Measurements from ENCODE around the gene KLRC4.
"Not testable (repeated sequence)": the region's sequence is repeated elsewhere in the genome, so short reads cannot be mapped to it uniquely, and the experiment has no call there.

Gene KLRC4, protein sequence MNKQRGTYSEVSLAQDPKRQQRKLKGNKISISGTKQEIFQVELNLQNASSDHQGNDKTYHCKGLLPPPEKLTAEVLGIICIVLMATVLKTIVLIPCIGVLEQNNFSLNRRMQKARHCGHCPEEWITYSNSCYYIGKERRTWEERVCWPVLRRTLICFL

DNA sequence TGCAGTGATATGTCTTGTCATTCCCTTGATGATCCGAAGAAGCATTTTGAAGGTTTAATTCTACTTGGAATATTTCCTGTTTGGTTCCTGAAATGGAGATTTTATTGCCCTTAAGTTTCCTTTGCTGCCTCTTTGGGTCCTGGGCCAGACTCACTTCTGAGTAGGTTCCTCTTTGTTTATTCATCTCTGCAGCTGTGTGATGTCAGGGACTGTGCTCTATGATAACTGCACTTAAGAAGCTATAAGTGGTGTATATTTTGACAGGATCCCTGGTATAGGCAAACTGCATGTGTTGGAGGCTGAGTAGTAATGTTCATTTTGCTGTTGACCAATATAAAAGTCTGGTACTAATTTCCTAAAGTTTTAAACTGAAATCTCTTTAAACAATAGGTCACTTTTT is at the start of gene KLRC4:
TSS of gene KLRC4 (minus strand) at position 366 of the 400 bp plus-strand sequence. CDS start at position 184, 182 bp downstream.
- peak; percentile 2 to 10 for DNase-seq

DNA sequence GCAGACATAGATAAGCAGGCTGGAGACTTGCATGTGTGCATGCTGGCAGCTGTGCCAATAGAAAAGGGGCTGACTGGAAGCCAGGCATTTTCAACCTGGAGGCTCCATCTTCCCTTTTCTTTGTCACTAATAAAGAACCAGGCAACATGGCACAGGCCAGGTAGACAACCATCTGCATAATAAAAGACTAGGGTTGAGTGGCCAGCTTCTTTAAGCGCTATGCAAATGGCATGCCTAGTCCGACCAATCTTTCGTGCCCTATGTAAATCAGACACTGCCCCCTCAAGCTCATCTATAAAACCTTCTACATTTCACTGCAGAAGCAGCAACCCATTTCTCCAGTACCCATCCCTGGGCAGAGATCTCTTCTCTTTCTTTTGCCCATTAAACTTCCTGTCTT is 48.2 kb upstream of the KLRC4 start:
- no peak for DNase-seq

DNA sequence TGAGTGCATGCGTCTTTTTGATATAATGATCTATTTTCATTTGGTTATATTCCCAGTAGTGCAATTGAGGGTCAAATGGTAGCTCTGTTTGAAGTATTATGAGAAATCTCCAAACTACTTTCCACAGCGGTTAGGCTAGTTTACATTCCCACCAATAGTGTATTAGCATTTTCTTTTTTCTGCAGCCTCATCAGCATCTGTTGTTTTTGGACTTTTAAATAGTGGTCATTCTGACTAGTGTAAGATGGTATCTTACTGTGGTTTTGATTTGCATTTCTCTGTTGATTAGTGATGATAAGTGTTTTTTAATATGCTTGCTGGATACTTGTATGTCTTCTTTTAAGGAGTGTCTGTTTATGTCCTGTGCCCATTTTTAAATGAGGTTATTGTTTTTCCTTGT is 47.3 kb upstream of the KLRC4 start:
- DNase-seq: no peak

DNA sequence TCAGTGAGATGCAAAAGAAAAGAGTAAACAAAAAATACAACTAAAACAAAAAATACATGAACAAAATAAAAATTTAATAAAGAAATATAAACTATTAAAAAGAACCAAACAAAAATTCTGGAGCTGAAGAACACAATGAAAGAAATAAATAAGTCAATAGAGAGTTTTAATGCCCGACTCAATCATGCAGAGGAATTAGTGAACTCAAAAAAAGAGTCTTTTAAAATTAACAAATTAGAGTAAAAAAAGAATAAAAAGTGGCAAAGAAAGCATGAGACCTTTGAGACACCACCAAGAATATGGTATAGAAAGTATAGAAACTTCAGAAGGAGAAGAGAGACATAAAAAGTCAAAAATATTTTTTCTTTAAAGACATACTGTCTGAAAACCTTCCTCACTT is 46.2 kb upstream of the KLRC4 start:
- DNase-seq: no peak

DNA sequence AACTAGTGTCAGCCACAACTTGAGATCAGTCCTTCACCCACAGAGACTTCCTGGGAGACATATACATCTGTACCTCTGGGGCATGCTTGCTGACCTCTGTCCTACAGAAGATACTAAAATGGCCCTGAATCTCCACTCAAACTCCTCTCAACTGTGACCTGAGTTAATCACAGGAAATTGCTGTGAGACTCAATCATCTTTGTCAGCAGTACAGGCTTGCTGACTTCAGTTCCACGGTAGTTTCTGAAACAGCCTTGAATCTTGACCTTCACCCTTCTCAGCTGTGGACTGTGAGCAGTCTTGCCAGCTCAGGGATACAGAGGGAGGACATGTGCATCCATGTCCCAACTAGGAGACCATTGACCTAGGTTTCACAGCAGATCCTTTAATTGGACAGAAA is 45.0 kb upstream of the KLRC4 start:
- no peak for DNase-seq

DNA sequence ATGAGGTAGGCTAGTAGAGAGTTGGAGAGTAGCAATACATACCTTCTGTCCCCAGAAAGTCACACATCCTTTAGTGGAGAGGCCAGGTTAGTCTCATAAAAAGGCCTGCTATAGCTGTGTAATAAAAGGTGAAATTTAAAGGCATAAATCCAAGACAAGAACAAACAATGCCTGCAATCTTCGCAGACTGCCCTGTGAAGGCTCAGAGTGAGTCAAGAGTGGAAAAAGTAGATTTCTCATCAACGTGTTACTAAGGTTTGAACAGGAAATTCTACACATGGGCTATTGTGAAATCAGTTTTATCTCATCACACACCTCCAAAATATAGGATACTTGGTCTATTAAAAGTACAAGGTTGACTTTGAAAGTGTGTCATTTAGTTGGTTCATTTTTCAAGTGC is 43.6 kb upstream of the KLRC4 start, which contains the start of gene KLRC1:
TSS of gene KLRC1 (minus strand) at position 222 of the 400 bp plus-strand sequence. CDS start 2,221 bp downstream, outside the sequence.
- DNase-seq: no peak

DNA sequence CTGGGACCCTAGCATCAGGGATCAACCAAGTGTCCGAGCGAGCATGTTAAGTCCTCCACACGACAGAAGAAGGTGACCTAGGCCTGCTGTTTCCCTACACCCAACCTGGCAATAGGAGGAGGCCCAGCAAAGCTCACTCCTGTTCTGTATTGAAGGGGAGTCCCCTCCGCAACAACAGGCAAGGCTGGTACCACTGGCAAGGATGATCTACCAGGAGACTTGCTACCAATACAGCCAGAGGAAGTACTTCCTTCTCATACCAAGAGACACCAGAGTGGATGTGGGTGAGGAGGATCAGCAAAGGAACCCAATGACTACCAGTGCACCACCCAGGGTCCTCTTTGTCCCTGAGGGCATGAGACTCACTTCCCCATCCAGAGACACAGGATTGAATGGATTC is 38.7 kb upstream of the KLRC4 start:
- no peak for DNase-seq

DNA sequence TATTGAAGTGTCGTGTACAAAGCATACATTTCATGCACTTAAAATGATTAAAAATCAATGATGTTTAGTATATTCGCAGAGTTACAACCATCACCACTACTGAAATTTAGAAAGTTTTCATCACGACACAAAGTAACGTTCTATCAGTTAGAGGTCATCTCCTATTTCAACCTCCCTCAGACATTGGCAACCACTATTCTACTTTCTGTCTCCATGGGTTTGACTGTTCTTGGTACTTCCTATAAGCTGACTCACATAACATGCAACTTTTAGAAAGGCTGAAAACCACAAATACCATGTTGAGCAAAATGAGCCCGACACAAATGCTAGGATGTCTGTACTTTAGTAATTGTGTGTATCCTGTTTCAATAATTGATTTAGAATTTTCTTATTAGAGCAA is 36.5 kb upstream of the KLRC4 start:
- peak in 1 of 2 experiments; percentile 1 for DNase-seq

DNA sequence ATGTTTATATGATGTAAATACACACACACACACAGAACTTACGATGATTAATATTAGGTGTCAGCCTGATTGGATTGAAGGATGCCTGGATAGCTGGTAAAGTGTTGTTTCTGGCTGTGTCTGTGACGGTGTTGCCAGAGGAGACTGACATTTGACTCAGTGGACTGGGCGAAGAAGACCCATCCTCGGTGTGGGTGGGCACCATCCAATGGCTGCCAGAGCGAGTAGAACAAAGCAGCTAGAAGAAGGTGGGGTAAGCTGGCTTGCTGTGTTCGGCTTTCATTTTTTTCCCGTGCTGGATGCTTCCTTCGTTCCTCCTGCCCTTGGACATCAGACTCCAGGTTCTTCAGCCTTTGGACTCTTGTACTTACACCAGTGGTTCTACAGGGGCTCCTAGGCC is 31.6 kb upstream of the KLRC4 start:
- not testable (repeated sequence) for DNase-seq

DNA sequence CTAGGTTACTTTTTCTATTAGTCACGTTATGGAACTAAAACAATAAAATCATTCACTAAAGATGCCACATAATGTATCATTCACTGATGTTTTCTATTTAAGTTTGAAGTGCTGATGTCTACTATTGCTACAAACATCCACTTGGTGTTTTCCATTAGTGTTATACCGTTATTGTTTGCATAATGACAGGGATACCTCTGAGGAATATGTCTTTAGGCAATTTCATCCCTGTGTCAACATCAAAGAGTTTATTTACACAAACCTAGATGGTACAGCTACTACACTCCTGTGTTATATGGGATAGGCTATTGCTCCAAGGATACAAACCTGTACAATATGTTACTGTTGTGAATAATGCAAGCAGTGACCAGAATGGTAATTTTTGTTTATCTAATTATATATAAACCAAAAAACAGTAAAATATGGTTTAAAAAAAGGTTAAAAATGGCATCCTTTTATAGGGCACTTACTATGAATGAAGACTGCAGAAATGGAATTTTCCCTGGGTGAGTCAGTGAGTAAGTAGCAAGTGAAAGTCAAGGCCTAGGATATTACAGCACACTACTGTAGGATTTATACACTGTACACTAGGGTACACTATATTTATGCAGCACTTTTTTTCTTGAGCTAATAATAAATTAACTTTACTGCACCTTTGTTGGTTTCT is 30.2 kb upstream of the KLRC4 start:
- not testable (repeated sequence) for DNase-seq

DNA sequence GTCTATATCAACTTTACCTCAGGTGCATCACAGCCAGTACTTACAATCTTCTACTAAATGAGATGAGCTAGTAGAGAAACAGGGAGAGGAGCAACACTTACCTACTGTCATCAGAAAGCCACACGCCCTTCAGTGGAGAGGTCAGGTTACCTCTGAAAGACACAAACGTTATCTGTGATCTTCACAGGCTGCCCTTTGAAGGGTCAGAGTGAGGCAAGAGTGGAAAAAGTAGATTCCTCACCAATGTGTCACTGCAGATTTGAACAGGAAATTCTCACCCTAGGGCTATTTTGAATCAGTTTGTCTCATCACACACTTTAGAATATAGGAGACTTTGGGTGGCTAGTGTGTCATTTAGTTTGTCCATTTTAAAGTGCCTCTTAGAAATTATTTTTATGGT is 28.0 kb upstream of the KLRC4 start:
- DNase-seq: not testable (repeated sequence)

DNA sequence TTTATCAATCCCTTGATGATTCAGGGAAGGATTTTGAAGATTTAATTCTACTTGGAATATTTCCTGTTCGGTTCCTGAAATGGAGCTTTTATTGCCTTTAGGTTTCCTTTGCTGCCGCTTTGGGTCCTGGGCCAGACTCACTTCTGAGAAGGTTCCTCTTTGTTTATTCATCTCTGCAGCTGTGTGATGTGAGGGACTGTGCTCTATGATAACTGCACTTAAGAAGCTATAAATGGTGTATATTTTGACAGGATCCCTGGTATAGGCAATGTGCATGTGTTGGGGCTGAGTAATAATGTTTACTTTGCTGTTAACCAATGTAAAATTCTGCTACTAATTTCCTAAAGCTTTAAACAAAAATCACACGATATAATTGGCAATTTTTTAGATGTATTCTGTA is 26.3 kb upstream of the KLRC4 start, which contains the start of gene KLRC2:
TSS of gene KLRC2 (minus strand) at position 195 of the 400 bp plus-strand sequence. CDS start at position 171, 24 bp downstream.
- peak; percentile 18 to 31 for DNase-seq

DNA sequence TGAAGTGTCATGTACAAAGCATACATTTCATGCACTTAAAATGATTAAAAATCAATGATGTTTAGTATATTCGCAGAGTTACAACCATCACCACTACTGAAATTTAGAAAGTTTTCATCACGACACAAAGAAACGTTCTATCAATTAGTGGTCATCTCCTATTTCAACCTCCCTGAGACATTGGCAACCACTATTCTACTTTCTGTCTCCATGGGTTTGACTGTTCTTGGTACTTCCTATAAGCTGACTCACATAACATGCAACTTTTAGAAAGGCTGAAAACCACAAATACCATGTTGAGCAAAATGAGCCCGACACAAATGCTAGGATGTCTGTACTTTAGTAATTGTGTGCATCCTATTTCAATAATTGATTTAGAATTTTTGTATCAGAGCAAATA is 21.1 kb upstream of the KLRC4 start:
- DNase-seq: not testable (repeated sequence)

DNA sequence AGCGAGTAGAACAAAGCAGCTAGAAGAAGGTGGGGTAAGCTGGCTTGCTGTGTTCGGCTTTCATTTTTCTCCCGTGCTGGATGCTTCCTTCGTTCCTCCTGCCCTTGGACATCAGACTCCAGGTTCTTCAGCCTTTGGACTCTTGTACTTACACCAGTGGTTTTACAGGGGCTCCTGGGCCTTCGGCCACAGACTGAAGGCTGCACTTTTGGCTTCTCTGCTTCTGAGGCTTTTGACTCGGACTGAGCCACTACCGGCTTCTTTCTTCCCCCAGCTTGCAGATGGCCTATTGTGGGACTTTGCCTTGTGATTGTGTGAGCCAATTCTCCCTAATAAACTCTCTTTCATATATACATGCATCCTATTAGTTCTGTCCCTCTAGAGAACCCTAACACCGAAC is 16.4 kb upstream of the KLRC4 start:
- DNase-seq: not testable (repeated sequence)

DNA sequence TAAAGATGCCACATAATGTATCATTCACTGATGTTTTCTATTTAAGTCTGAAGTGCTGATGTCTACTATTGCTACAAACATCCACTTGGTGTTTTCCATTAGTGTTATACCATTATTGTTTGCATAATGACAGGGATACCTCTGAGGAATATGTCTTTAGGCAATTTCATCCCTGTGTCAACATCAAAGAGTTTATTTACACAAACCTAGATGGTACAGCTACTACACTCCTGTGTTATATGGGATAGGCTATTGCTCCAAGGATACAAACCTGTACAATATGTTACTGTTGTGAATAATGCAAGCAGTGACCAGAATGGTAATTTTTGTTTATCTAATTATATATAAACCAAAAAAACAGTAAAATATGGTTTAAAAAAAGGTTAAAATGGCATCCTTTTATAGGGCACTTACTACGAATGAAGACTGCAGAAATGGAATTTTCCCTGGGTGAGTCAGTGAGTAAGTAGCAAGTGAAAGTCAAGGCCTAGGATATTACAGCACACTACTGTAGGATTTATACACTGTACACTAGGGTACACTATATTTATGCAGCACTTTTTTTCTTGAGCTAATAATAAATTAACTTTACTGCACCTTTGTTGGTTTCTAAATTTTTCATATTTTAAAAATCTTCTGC is 14.8 kb upstream of the KLRC4 start:
- not testable (repeated sequence) for DNase-seq

DNA sequence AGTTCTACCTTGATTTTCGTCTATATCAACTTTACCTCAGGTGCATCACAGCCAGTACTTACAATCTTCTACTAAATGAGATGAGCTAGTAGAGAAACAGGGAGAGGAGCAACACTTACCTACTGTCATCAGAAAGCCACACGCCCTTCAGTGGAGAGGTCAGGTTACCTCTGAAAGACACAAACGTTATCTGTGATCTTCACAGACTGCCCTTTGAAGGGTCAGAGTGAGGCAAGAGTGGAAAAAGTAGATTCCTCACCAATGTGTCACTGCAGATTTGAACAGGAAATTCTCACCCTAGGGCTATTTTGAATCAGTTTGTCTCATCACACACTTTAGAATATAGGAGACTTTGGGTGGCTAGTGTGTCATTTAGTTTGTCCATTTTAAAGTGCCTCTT is 12.6 kb upstream of the KLRC4 start:
- DNase-seq: not testable (repeated sequence)

DNA sequence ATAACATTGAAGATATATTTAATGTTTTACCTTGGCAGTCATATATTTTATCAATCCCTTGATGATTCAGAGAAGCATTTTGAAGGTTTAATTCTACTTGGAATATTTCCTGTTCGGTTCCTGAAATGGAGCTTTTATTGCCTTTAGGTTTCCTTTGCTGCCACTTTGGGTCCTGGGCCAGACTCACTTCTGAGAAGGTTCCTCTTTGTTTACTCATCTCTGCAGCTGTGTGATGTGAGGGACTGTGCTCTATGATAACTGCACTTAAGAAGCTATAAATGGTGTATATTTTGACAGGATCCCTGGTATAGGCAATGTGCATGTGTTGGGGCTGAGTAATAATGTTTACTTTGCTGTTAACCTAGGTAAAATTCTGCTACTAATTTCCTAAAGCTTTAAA is 10.8 kb upstream of the KLRC4 start, which contains the start of gene KLRC3:
TSS of gene KLRC3 (minus strand) at position 262 of the 400 bp plus-strand sequence. CDS start at position 217, 45 bp downstream.
- not testable (repeated sequence) for DNase-seq

DNA sequence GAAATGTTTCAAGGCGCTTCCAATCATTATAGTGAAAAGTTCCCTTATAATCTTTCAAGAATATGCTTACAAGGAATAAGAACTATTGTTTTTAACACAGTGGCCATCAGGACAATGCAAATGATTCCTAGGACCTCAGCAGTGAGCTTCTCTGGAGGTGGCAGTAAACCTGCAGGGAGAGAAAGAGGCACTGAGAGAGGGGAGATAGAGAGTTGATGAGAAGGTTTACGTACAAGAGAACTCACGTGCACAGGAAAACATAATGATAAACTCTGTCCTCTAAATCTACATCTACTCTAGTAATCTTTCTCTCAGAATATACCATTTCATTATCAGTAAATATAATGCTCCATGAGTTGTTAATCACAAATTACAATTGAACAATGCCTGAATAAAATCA is 715 bp downstream of the KLRC4 start:
- DNase-seq: no peak

DNA sequence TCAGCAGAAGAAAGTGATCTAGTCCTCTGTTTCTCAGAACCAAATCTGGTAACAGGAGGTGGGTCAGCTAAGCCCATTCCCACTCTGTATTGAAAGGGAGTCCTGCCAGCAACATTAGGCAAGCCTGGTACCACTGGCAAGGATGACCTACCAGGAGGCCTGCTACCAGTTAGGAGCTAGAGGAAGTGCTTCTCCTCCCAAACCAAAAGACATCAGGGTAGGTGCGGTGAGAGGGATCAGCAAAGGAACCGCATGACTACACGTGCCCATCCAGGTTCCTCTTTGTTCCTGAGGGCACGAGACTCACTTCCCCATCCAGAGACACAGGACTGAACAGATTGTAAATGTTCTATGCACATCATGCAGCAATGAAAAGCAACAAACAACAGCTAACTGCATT is 2.8 kb downstream of the KLRC4 start:
- peak; percentile 9 to 25 for DNase-seq

DNA sequence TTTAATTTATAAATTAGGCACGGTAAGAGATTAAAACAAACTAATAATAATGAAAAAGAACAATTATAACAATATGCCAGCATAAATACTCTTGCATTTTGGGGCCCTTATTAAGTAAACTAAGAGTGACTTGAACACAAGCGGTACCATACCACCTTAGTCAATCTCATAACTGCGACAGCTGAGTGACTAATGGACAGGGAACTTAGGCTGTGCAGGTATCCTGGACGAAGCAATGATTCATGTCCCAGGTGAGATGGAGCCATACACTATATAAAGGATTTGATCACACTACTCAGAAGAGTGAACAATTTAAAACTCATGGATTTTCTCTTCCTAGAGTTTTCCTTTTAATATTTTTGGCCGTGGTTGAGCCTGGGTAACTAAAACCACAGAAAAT is 4.3 kb downstream of the KLRC4 start:
- DNase-seq: no peak

DNA sequence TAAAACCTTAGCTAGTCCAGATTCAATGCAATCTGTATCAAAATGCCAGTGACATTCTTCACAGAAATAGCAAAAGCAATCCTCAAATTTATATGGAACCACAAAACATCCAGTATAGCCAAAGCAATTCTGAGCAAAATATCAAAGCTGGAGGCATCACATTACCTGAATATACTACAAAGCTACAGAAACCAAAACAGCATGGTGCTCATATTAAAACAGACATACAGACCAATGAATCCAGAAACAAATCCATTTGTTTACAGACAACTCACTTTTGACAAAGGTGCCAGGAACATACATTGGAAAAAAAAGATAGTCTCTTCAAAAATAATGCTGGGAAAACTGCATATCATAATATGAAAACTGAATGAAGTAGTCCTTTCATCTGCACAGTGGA is 4.8 kb downstream of the KLRC4 start:
- no peak for DNase-seq

DNA sequence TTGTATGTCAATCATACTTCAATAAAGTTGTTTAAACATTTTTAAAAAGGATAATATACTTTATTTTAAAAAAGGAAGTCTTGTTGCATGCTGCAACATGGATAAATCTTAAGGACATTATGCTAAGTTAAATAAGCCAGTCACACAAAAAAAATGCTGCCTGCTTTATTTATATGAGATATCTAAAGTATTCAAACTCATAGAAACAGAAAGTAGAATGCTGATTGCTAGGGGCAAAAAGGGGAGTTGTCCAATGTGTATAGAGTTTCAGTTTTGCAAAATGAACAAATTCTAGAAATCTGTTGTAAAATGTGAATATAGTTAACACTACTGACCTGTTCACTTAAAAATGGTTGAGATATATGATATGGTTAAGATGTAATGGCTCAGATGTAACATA is 8.7 kb downstream of the KLRC4 start:
- DNase-seq: no peak

DNA sequence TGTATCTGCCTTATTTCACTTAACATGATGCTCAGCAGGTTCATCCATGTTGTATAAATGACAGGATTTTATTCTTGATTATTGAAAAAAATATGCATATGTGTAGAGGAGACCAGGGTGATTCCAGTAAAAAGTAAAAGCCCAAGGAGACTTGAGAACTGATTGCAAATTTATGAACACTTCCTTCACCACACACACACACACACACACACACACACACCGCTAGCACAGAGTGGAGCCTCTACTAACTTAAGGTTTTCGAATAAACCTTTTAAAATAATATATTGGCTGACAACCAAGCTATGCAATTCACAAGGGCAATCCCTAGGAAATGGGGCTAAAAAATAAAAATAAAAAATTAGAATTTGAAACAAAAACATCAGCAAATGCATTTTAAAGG is 11.4 kb downstream of the KLRC4 start:
- no peak for DNase-seq

DNA sequence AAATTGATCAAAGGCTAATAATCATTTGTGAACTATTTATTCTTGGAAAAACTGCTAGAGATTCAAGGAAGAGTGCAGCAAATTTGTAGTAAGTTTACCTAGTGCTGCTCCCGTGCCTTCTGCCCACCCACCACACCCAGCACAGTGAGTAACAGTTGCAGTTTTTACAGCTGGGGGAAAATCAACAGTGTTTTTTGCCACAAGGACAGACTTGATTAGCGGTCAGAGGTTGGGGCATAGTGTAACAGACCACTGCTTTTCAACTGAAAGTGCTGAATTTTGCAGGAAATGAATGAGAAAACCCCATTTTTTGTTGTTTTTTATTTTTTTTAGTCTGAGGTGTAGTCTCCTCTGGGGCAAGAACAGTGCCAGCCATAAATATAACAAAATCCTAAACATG is 12.3 kb downstream of the KLRC4 start:
- DNase-seq: no peak
